GM21786 (cell line): Measurements from ENCODE around the gene HIPK2.
A peak's percentile ranks its signal among the peaks of the same experiment; 100 is the strongest.

Source experiments
- ATAC-seq: cut with Tn5 transposase; IDR thresholded peaks from one replicate; pipeline ENCODE4 v1.9.1; 2021; ENCODE audit not compliant: unreplicated experiment

HIPK2 gene

DNA sequence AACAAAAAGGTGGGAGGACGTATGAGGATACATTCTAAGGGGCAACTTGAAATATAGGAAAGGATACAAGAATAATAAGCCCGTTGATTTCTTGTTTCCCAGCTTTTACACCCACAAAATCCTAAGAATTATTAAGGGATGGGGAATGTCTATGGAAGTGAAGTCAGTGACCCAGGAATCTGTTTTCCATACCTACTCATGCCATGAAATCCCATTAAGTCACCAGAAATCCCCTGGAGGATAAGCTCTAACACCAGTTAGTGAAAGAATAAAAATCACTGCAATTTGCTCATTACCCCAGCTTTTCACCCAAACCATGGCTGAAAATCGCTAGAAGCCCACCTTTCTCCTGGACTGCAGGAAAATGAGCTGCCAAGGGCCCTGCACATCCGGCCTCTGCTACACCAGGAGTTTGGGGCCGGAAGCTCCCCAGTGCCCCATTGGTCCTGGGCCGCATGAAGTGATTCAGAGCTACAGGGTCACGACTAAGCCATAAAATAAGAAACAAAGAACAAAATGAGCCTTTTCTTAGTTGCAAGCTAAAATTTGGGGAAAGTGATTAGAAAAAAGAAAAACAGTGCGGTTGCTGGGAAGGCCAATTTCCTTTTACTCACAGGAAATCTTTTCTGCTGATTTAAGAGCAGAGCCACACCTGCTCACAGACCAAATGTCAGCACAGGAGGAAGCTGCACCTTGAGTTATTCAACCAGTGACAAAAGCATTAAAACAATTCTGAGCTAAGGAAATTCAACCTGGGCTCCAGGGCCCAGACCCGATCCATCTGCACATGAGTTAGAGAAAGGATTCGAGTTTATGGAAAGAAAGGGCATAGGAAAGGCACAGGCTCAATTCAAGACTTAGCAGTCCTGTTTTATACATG lies 40.3 kb downstream of the HIPK2 start:
- no peak for ATAC-seq

DNA sequence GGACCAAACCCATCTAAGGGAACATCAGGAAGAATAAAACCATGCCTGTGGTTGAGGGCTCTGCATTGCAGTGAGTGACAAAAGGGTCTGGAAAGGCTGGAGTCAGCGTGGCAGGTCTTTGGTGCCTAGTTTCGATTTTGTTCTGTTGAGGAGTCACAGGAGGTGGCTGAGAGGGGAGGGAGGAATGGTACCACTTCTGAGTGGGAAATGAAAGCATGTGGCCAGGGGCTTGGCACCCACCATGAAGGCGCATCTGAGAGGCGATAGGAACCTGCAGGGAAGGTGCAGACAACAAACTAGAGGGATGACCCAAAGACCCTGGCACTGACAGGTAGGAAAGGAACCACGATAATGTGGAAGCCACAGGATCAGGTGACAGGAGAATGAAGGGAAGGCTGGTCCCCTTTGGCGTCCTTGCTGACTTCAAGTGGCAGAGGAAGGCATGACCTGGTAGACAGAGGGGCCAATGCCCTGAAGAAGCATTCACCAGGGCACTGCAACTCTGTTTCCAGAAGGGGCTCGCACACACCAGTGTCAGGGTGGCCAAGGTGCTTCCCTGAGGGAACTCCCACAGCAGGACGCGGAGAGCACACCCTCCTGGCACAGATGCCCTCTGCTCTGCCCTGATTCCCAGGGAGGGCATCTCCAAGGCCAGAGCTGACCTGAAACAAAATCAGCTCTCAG lies 41.7 kb downstream of the HIPK2 start:
- no peak for ATAC-seq

- no peak for ATAC-seq
Observed at GRCh38 chr7:139735466-139735865, 42.3 kb downstream of the HIPK2 start.

DNA sequence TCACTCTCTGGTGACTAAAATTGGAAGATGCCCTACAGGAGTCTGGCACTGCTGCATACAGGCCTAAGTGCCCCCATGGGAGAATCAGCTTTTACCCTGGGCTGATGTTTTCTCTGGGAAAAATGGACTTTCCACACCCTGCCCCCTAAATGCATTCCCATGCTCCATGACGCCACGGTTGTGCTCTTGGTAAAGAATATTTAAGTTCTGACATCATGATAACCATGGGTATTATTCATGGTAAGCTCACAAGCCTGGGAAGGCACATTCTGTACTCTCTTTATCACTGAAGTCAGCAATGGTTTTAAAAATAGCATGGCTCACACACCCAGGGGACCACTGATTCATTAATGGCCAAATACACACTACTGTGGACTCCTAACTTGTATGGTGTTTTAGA lies 43.4 kb downstream of the HIPK2 start:
- ATAC-seq = no peak

DNA sequence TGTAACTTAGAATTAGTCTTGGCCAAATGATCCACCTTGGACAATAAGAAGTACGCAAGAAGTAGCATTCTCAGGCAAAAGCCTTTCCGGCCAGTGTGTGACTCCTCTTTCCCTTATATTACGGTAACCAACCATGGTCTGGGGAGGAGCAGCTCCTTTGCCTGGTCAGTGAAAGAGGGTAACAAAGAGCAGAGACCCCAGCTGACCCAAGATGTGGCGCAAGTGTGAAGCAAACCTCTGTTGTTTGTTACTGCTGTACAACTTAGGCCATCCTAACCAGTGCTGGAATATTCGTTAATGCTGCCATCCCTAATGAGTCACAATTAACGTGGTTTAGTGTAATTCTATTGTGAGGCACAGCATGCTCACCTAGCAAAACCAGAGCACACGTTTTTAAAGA lies 44.0 kb downstream of the HIPK2 start:
- ATAC-seq = no peak

GRCh38 chr7:139732471-139733167 lies 45.2 kb downstream of the HIPK2 start:
- no peak for ATAC-seq

DNA sequence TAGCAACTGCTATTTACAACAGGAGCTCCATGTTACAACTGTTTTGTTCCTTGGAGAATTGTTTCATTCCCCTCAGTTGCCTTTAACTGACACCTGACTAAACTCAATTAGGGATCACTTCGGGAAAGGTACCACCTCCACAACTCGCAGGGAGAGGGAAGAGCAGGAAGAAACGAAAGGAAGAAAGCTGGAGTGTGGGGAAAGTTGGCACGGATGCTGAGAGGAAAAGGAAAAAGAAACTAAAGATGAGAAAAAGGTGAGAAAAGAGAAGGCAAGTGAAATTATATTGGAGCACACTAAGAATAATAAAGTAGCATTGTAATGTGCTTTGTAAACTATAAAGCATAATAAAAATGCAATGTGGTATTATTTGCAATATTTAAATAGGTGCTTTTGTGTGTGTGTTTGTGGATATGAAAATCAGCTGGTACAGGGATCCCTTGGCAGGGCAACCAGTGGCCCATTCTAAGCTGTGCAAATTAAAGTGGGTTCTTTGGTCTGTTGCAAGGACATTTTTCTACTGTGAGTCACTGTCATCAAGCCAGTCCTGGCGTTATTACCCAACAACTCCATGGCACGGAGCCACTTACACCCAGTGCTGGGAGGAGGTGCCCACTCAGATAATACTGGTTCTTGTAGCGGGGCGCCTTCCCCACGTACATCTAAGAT lies 45.9 kb downstream of the HIPK2 start:
- ATAC-seq = no peak

GRCh38 chr7:139730746-139731612 lies 46.8 kb downstream of the HIPK2 start:
- no peak for ATAC-seq

GRCh38 chr7:139728203-139728602 lies 49.6 kb downstream of the HIPK2 start:
- no peak for ATAC-seq

GRCh38 chr7:139727151-139727705 lies 50.6 kb downstream of the HIPK2 start:
- no peak for ATAC-seq

GRCh38 chr7:139726485-139726869 lies 51.3 kb downstream of the HIPK2 start:
- no peak for ATAC-seq

- ATAC-seq = no peak
Observed at GRCh38 chr7:139725858-139726484, 51.8 kb downstream of the HIPK2 start.

DNA sequence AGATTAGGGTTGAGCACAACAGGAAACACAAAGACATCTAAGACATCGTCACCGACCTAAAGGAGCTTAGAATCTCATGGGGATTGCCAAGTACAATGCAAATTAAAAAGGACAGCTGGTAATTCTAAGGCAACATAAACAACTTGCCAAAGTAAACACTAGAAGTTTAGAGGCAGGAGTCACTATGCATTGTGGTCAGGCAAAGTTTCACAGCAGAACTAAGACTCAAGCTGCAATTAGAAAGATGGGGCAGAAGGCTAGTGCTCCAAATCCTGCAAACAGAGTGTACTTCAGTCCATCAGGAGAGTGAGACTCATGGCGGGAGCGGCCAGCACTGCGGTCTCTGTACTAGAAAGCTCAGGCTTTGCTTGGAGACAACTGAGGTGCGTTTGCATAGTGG lies 52.7 kb downstream of the HIPK2 start:
- peak; percentile 68 for ATAC-seq

GRCh38 chr7:139722604-139723003 lies 55.2 kb downstream of the HIPK2 start:
- ATAC-seq = no peak

GRCh38 chr7:139721821-139722220 lies 56.0 kb downstream of the HIPK2 start:
- ATAC-seq = no peak

GRCh38 chr7:139721417-139721816 lies 56.4 kb downstream of the HIPK2 start:
- no peak for ATAC-seq

GRCh38 chr7:139720705-139721231 lies 57.0 kb downstream of the HIPK2 start:
- ATAC-seq = no peak

DNA sequence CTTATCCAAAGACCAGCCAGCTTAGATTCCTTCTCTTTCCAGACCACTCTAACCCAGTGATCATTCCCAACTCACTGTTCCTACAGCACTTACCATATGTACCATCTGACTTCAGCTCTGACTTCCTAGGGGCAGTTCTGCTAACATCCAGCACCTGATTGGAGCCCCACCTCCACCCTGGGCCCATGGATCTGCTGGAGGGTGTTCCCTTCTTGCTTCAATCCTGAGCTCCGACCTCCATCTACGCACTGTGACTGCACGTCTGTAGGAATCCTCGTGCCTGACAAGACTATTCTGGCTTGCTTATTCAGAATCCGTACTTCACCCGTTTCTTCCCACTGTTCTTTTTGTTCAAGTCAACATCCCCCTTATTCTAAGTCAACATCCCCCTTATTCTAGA lies 57.6 kb downstream of the HIPK2 start:
- no peak for ATAC-seq

DNA sequence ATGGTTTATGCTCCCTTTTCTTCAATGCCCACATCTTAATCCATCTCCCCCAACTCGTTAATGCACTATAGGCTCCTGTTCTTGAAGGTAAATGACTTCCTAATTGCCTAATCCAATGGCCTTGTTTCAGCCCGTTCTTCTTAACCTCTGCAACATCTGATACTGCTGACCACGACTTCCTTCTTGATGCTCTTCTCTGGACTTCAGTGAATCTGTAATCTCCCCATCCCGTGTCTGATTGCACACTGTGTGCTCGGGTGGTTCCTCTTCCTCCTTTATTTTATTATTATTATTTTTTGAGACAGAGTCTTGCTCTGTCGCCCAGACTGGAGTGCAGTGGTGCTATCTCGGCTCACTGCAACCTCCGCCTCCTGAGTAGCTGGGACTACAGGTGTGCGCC lies 58.9 kb downstream of the HIPK2 start:
- ATAC-seq = no peak
